Measurements from ENCODE around the gene NUDT13. TPM values are rescaled to one million over a fixed set of nuclear protein-coding genes. Genes with fewer than 3 reads are reported as not detected.

Gene NUDT13
- total RNA-seq, 2 experiments from 2014 or later = 1.6 to 1.7 TPM

DNA sequence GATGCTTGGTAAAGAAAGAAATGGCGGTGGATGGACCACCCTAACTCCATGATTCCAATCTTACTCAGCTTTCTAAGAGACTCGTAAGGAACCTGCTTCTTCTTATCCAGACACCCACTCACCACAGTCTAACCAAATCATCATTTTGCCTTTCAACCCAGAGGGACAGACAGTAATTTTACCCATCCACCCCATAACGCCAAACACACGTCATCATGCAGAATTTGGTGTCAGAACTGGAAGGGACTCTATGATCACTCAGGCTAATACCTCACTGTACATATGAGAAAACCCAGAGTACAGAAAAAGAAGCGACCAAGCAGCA lies 57.2 kb downstream of the NUDT13 start:
- no peaks in the 10 kb centered on the region for H3K9me3 Mint-ChIP-seq (ENCODE audit: insufficient read depth)
- peaks cover 37% of the 10 kb centered on the region for H3K4me1 Mint-ChIP-seq (ENCODE audit: low read depth)
- CTCF ChIA-PET = interaction anchor here (4.4 kb wide), 1 partner anchor 71 kb away, joined by 25 read pairs; the partner anchor contains the start of gene P4HA1
- ATAC-seq (peak; percentile 2), DNase-seq (no peak)
- POLR2A ChIA-PET = interaction anchor here (1.0 to 1.4 kb wide), 4 partner anchors 8 to 80 kb away, joined by 3 to 8 read pairs (median 4); partner anchors contain the start of gene DNAJC9
- peak overlapping the region; percentile 99 for H3K27ac Mint-ChIP-seq
- H3K4me3 Mint-ChIP-seq = peak overlapping the region; percentile 98
- no peaks in the 10 kb centered on the region for H3K27me3 Mint-ChIP-seq (ENCODE audit: low read depth)
- peaks cover 25% of the 10 kb centered on the region for H3K36me3 Mint-ChIP-seq (ENCODE audit: low read depth)

DNA sequence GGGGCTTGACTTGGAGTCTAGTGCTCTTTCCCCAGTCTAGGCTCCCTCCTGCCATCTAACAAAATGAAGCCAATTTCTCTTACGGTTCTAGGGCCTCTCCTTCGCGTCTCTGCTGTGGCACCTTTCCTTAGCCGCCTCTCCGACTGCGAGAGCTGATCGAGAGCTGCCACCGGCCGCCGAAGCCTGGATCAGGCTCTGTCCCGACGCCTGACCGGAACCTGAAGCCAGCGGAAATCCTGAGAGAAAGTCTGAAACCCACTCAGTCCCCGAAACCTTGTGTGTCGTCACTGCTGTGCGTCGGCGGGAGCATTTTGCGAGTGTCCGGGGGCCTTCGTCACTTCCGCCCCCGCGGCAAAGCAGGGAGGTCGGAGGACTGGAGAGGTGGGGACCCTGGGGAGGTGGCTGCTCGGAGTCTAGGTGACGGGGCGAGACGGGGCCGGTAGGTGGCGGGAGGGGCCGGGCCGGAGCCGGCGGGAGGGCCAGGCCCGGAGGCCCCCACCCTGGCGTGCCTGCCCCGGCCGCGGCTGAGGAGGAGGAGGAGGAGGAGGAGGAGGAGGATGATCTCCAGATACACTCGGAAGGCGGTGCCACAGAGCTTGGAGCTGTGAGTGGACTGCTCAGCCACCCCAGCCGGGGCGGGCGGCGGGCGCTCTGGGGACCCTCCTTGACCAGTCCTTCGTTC lies 57.7 kb downstream of the NUDT13 start, which contains the start of the genes ECD and FAM149B1:
Gene ECD, minus strand, starts transcription at position 226 of the 682 bp plus-strand sequence. CDS start 4,071 bp downstream, outside the sequence.
Gene FAM149B1, plus strand, starts transcription at position 337 of the 682 bp plus-strand sequence. Its CDS starts 221 bp downstream, at position 558.
- peak within 1 kb of the TSS; percentile 99 for H3K27ac Mint-ChIP-seq
- peaks cover 22% of the 10 kb centered on the region for H3K36me3 Mint-ChIP-seq (ENCODE audit: low read depth)
- peak; percentile 95 for DNase-seq
- CTCF ChIA-PET = interaction anchor here (0.9 to 4.4 kb wide), 4 partner anchors 9 to 245 kb away, joined by 3 to 27 read pairs (median 14); partner anchors contain the start of genes DNAJC9 and P4HA1
- peak within 1 kb of the TSS; percentile 98 for H3K4me3 Mint-ChIP-seq
- peaks cover 34% of the 10 kb centered on the region for H3K4me1 Mint-ChIP-seq (ENCODE audit: low read depth)
- POLR2A ChIA-PET = interaction anchor here (0.6 to 1.4 kb wide), 9 partner anchors 9 to 1351 kb away, joined by 3 to 8 read pairs (median 3); partner anchors contain the start of genes DNAJC9 and P4HA1
- H3K9me3 Mint-ChIP-seq (ENCODE audit: insufficient read depth) = no peaks in the 10 kb centered on the region
- peak; percentile 97 for ATAC-seq
- no peaks in the 10 kb centered on the region for H3K27me3 Mint-ChIP-seq (ENCODE audit: low read depth)

DNA sequence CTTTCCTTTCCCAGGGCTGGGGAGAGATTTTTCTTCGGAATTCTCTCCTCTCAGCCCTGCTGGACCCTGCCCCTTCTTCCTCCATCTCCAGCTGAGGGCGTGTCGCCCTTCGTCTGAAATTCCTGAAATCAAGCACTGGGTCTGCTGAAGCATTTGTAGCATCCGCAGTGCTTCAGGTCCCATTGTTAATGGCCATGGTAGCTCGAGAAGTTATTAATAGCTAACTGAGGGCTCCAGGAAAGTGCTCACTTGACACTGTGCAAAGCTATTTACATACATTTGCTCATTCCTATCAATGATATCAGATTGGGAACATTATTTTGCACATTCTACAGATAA lies 58.2 kb downstream of the NUDT13 start:
- POLR2A ChIA-PET = interaction anchor here (0.6 to 1.4 kb wide), 7 partner anchors 13 to 1352 kb away, joined by 3 to 8 read pairs (median 3); partner anchors contain the start of genes DNAJC9 and P4HA1
- Mint-ChIP-seq H3K4me1 (ENCODE audit: low read depth) (peaks cover 32% of the 10 kb centered on the region), H3K9me3 (ENCODE audit: insufficient read depth) (no peaks in the 10 kb centered on the region), H3K27ac (peak overlapping the region; percentile 94), H3K36me3 (ENCODE audit: low read depth) (peaks cover 19% of the 10 kb centered on the region), H3K27me3 (ENCODE audit: low read depth) (no peaks in the 10 kb centered on the region), H3K4me3 (peak overlapping the region; percentile 98)
- DNase-seq (no peak), ATAC-seq (no peak)
- CTCF ChIA-PET = interaction anchor here (0.9 to 4.4 kb wide), 4 partner anchors 9 to 245 kb away, joined by 3 to 27 read pairs (median 14); partner anchors contain the start of genes DNAJC9 and P4HA1

DNA sequence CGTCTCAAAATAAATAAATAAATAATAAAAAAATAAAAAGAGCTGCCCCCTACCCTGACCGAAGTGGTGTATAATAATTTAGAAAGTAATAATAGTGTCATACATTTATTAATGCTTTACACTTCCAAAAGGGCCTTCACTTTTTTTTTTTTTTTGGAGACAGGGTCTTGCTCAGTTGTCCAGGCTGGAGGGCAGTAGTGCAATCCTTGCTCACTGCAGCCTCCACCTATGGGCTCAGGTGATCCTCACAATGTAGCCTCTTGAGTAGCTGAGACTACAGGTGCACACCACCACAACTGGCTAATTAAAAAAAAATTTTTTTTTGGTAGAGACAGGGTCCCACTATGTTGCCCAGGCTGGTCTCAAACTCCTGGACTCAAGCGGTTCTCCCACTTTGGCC lies 59.1 kb downstream of the NUDT13 start:
- no peak for ATAC-seq
- Mint-ChIP-seq H3K4me1 (ENCODE audit: low read depth) (peaks cover 28% of the 10 kb centered on the region), H3K27ac (no peak overlapping the region), H3K9me3 (ENCODE audit: insufficient read depth) (no peaks in the 10 kb centered on the region), H3K27me3 (ENCODE audit: low read depth) (no peaks in the 10 kb centered on the region), H3K36me3 (ENCODE audit: low read depth) (peaks cover 15% of the 10 kb centered on the region), H3K4me3 (peak overlapping the region; percentile 65)
- DNase-seq = no peak
- CTCF ChIA-PET = interaction anchor here (3.7 to 4.4 kb wide), 2 partner anchors 10 to 73 kb away, joined by 25 to 27 read pairs; partner anchors contain the start of gene P4HA1
- POLR2A ChIA-PET = interaction anchor here (0.9 kb wide), 1 partner anchor 74 kb away, joined by 3 read pairs; no protein-coding TSS in a partner anchor

GRCh38 chr10:73172867-73173266 lies 62.6 kb downstream of the NUDT13 start:
- H3K9me3 Mint-ChIP-seq (ENCODE audit: insufficient read depth) = no peaks in the 10 kb centered on the region
- H3K4me3 Mint-ChIP-seq = no peak overlapping the region
- H3K4me1 Mint-ChIP-seq (ENCODE audit: low read depth) = peaks cover 6% of the 10 kb centered on the region
- CTCF ChIA-PET = interaction anchor here (2.2 kb wide), 1 partner anchor 9 kb away, joined by 5 read pairs; no protein-coding TSS in a partner anchor
- DNase-seq = no peak
- no peaks in the 10 kb centered on the region for H3K27me3 Mint-ChIP-seq (ENCODE audit: low read depth)
- peaks cover 6% of the 10 kb centered on the region for H3K36me3 Mint-ChIP-seq (ENCODE audit: low read depth)
- no peak for ATAC-seq
- no peak overlapping the region for H3K27ac Mint-ChIP-seq
- POLR2A ChIA-PET = no interaction called here

GRCh38 chr10:73174148-73174925 lies 64.1 kb downstream of the NUDT13 start:
- Mint-ChIP-seq H3K27ac (no peak overlapping the region), H3K27me3 (ENCODE audit: low read depth) (no peaks in the 10 kb centered on the region), H3K4me1 (ENCODE audit: low read depth) (peaks cover under 1% of the 10 kb centered on the region), H3K36me3 (ENCODE audit: low read depth) (peaks cover 6% of the 10 kb centered on the region), H3K4me3 (no peak overlapping the region), H3K9me3 (ENCODE audit: insufficient read depth) (no peaks in the 10 kb centered on the region)
- ChIA-PET CTCF (interaction anchor here (1.1 to 1.3 kb wide), 2 partner anchors 15 to 77 kb away, joined by 3 read pairs; partner anchors contain the start of gene P4HA1), POLR2A (interaction anchor here (0.7 kb wide), 1 partner anchor 11 kb away, joined by 3 read pairs; no protein-coding TSS in a partner anchor)
- DNase-seq = no peak
- ATAC-seq = no peak

Other genes starting within 250 kb of the NUDT13 start
- not detected for gene OIT3, start 216.7 kb upstream of the NUDT13 start, total RNA-seq
- not detected for gene PLA2G12B, start 155.6 kb upstream of the NUDT13 start, total RNA-seq
- 10 to 100 TPM; 37.4 to 38.9 TPM for gene P4HA1, start 13.6 kb upstream of the NUDT13 start, total RNA-seq
- gene ECD, start 57.6 kb downstream of the NUDT13 start, total RNA-seq = 10 to 100 TPM; 29.0 to 30.9 TPM
- 10 to 100 TPM; 13.8 to 15.0 TPM for gene FAM149B1, start 57.7 kb downstream of the NUDT13 start, total RNA-seq
- 10 to 100 TPM; 70.7 to 71.6 TPM for gene DNAJC9, start 136.8 kb downstream of the NUDT13 start, total RNA-seq
- gene MRPS16, start 142.2 kb downstream of the NUDT13 start, total RNA-seq = 100 to 1,000 TPM in 1 of 2 experiments, 10 to 100 TPM in 1; 97.5 to 103 TPM
- under 1 TPM; 0.40 to 0.57 TPM for gene CFAP70, start 248.4 kb downstream of the NUDT13 start, total RNA-seq